22Rv1 (cell line): Measurements from ENCODE around the gene AMMECR1L.

Source experiments
- CTCF ChIP-seq: fragments of 450-650 bp; IDR thresholded peaks from 2 replicates; pipeline ENCODE4 v1.5.1; 2017; ENCODE audit warnings: mild to moderate bottlenecking
- ZFX ChIP-seq: fragments of 450-650 bp; IDR thresholded peaks from 2 replicates; pipeline ENCODE4 v1.6.1; 2017; ENCODE audit warnings: antibody characterized with exemption, borderline replicate concordance

GRCh38 chr2:127840893-127841292 lies 44.9 kb downstream of the AMMECR1L start:
- TF ChIP-seq CTCF (no peak), ZFX (no peak)
